ENCODE measurements around the gene LTBP2.

Gene LTBP2

GRCh38 chr14:74555476-74556050 lies 56.5 kb downstream of the LTBP2 start:
- no peak overlapping the region for H3K4me3 ChIP-seq (ENCODE audit: low read depth, low read length)
- no peak for DNase-seq
- H3K9me3 ChIP-seq (ENCODE audit: severe bottlenecking): no peaks in the 10 kb centered on the region
- H3K27ac ChIP-seq: no peak overlapping the region
- H3K27me3 ChIP-seq (ENCODE audit: insufficient read depth, low read depth, severe bottlenecking): no peaks in the 10 kb centered on the region
- no peaks in the 10 kb centered on the region for H3K36me3 ChIP-seq
- TF ChIP-seq CTCF (IDR thresholded peaks at IDR 0.05; ENCODE audit: low read depth, low read length): no peak

- DNase-seq: no peak
- no peaks in the 10 kb centered on the region for H3K36me3 ChIP-seq
- H3K4me3 ChIP-seq (ENCODE audit: low read depth, low read length): no peak overlapping the region
- no peak for TF ChIP-seq CTCF (IDR thresholded peaks at IDR 0.05; ENCODE audit: low read depth, low read length)
- H3K27ac ChIP-seq: no peak overlapping the region
- H3K9me3 ChIP-seq (ENCODE audit: severe bottlenecking): no peaks in the 10 kb centered on the region
- H3K27me3 ChIP-seq (ENCODE audit: insufficient read depth, low read depth, severe bottlenecking): no peaks in the 10 kb centered on the region
Observed at GRCh38 chr14:74554742-74555362, 57.2 kb downstream of the LTBP2 start.

- H3K27me3 ChIP-seq (ENCODE audit: insufficient read depth, low read depth, severe bottlenecking): no peaks in the 10 kb centered on the region
- H3K9me3 ChIP-seq (ENCODE audit: severe bottlenecking): no peaks in the 10 kb centered on the region
- no peak for TF ChIP-seq CTCF (IDR thresholded peaks at IDR 0.05; ENCODE audit: low read depth, low read length)
- DNase-seq: no peak
- H3K4me3 ChIP-seq (ENCODE audit: low read depth, low read length): no peak overlapping the region
- no peak overlapping the region for H3K27ac ChIP-seq
- H3K36me3 ChIP-seq: no peaks in the 10 kb centered on the region
Observed at GRCh38 chr14:74552623-74553022, 59.4 kb downstream of the LTBP2 start.

GRCh38 chr14:74551431-74552371 lies 60.3 kb downstream of the LTBP2 start:
- H3K4me3 ChIP-seq (ENCODE audit: low read depth, low read length): no peak overlapping the region
- no peak for DNase-seq
- H3K9me3 ChIP-seq (ENCODE audit: severe bottlenecking): no peaks in the 10 kb centered on the region
- no peaks in the 10 kb centered on the region for H3K27me3 ChIP-seq (ENCODE audit: insufficient read depth, low read depth, severe bottlenecking)
- H3K27ac ChIP-seq: no peak overlapping the region
- H3K36me3 ChIP-seq: no peaks in the 10 kb centered on the region
- no peak for TF ChIP-seq CTCF (IDR thresholded peaks at IDR 0.05; ENCODE audit: low read depth, low read length)

GRCh38 chr14:74551001-74551400 lies 61.0 kb downstream of the LTBP2 start:
- no peak for DNase-seq
- no peak for TF ChIP-seq CTCF (IDR thresholded peaks at IDR 0.05; ENCODE audit: low read depth, low read length)
- no peak overlapping the region for H3K27ac ChIP-seq

More at GRCh38 chr14:74551001-74551400, 61.0 kb downstream of the LTBP2 start:
- Histone ChIP-seq H3K9me3 (ENCODE audit: severe bottlenecking) (no peaks in the 10 kb centered on the region), H3K4me3 (ENCODE audit: low read depth, low read length) (no peak overlapping the region), H3K36me3 (no peaks in the 10 kb centered on the region), H3K27me3 (ENCODE audit: insufficient read depth, low read depth, severe bottlenecking) (no peaks in the 10 kb centered on the region)

Data from WERI-Rb-1 (cell line).